ENCODE results near the gene CA7. TPM values are rescaled to one million over a fixed set of nuclear protein-coding genes. Genes with fewer than 3 reads are reported as not detected.

The CA7 gene
- polyA plus RNA-seq, 1 donor from 2014 or later, result not detected

GRCh38 chr16:66845791-66846221 lies 1.6 kb downstream of the CA7 start:
- no peaks in the 10 kb centered on the region for H3K9me3 ChIP-seq (ENCODE audit: low read length)
- H3K4me2 ChIP-seq (ENCODE audit: low read length), result no peak overlapping the region
- no peak overlapping the region for H3K4me3 ChIP-seq (ENCODE audit: low read length)
- H3F3A ChIP-seq (ENCODE audit: insufficient read depth, low read length, poor library complexity, severe bottlenecking), result no peaks in the 10 kb centered on the region
- no peak overlapping the region for H3K9ac ChIP-seq (ENCODE audit: low read length)
- H3K36me3 ChIP-seq (ENCODE audit: insufficient read depth, low read length), result no peaks in the 10 kb centered on the region
- H3K9me2 ChIP-seq (ENCODE audit: insufficient read depth, low read length), result no peaks in the 10 kb centered on the region
- H3K79me2 ChIP-seq (replicated peaks; ENCODE audit: insufficient read depth, low read length), result no peaks in the 10 kb centered on the region
- no peak overlapping the region for H2AFZ ChIP-seq (ENCODE audit: low read depth, low read length)
- H3K27me3 ChIP-seq (ENCODE audit: insufficient read depth, low read depth, low read length), result peaks cover 47% of the 10 kb centered on the region
- H3K27ac ChIP-seq (ENCODE audit: low read length), result no peak overlapping the region
- no peaks in the 10 kb centered on the region for H4K20me1 ChIP-seq (ENCODE audit: insufficient read depth)
- TF ChIP-seq EZH2 (IDR thresholded peaks at IDR 0.05; ENCODE audit: borderline replicate concordance, insufficient read depth, low read length, poor library complexity, severe bottlenecking) (no peak), TAF1 (IDR thresholded peaks at IDR 0.05; ENCODE audit: low read depth) (no peak), EP300 (conservative IDR thresholded peaks at IDR 0.05; ENCODE audit: poor library complexity, severe bottlenecking) (no peak), CTCF (IDR thresholded peaks at IDR 0.05; ENCODE audit: poor library complexity, severe bottlenecking) (no peak), MXI1 (conservative IDR thresholded peaks at IDR 0.05; ENCODE audit: poor library complexity, severe bottlenecking) (no peak), POLR2AphosphoS5 (IDR thresholded peaks at IDR 0.05) (no peak)

- Histone ChIP-seq H3K9ac (ENCODE audit: low read length) (no peak overlapping the region), H3K36me3 (ENCODE audit: insufficient read depth, low read length) (no peaks in the 10 kb centered on the region), H3K27ac (ENCODE audit: low read length) (no peak overlapping the region), H3K27me3 (ENCODE audit: insufficient read depth, low read depth, low read length) (peaks cover 47% of the 10 kb centered on the region), H2AFZ (ENCODE audit: low read depth, low read length) (no peak overlapping the region), H3F3A (ENCODE audit: insufficient read depth, low read length, poor library complexity, severe bottlenecking) (no peaks in the 10 kb centered on the region), H3K9me2 (ENCODE audit: insufficient read depth, low read length) (no peaks in the 10 kb centered on the region), H3K4me3 (ENCODE audit: low read length) (no peak overlapping the region), H4K20me1 (ENCODE audit: insufficient read depth) (no peaks in the 10 kb centered on the region), H3K4me2 (ENCODE audit: low read length) (no peak overlapping the region), H3K9me3 (ENCODE audit: low read length) (no peaks in the 10 kb centered on the region), H3K79me2 (replicated peaks; ENCODE audit: insufficient read depth, low read length) (no peaks in the 10 kb centered on the region)
- TF ChIP-seq EP300 (conservative IDR thresholded peaks at IDR 0.05; ENCODE audit: poor library complexity, severe bottlenecking), result no peak
- no peak for TF ChIP-seq SMC3 (conservative IDR thresholded peaks at IDR 0.05; ENCODE audit: poor library complexity)
- TF ChIP-seq TAF1 (IDR thresholded peaks at IDR 0.05; ENCODE audit: low read depth), result no peak
- no peak for TF ChIP-seq CTCF (IDR thresholded peaks at IDR 0.05; ENCODE audit: poor library complexity, severe bottlenecking)
- TF ChIP-seq REST (IDR thresholded peaks at IDR 0.05; ENCODE audit: borderline replicate concordance), result no peak
- no peak for TF ChIP-seq MXI1 (conservative IDR thresholded peaks at IDR 0.05; ENCODE audit: poor library complexity, severe bottlenecking)
- TF ChIP-seq EZH2 (IDR thresholded peaks at IDR 0.05; ENCODE audit: borderline replicate concordance, insufficient read depth, low read length, poor library complexity, severe bottlenecking), result no peak
These were observed 2.1 kb downstream of the CA7 start for GRCh38 chr16:66846266-66846665.
